Embryonic facial prominence (tissue), 1 donor: ENCODE data around the gene ECHS1.
"Not testable (repeated sequence)": the region's sequence is repeated elsewhere in the genome, so short reads cannot be mapped to it uniquely, and the experiment has no call there.

Experiments
- DNase-seq: peaks from one replicate; pipeline ENCODE4 v3.0.0-alpha.2; 2016; ENCODE audit errors: extremely low spot score

Gene ECHS1

GRCh38 chr10:133373174-133374090, at the start of gene ECHS1:
Gene ECHS1 (minus strand): TSS chr10:133373354. CDS start chr10:133373333, 21 bp downstream.
- DNase-seq = peak; percentile 84

GRCh38 chr10:133422223-133422806, 49.2 kb upstream of the ECHS1 start:
- no peak for DNase-seq

DNA sequence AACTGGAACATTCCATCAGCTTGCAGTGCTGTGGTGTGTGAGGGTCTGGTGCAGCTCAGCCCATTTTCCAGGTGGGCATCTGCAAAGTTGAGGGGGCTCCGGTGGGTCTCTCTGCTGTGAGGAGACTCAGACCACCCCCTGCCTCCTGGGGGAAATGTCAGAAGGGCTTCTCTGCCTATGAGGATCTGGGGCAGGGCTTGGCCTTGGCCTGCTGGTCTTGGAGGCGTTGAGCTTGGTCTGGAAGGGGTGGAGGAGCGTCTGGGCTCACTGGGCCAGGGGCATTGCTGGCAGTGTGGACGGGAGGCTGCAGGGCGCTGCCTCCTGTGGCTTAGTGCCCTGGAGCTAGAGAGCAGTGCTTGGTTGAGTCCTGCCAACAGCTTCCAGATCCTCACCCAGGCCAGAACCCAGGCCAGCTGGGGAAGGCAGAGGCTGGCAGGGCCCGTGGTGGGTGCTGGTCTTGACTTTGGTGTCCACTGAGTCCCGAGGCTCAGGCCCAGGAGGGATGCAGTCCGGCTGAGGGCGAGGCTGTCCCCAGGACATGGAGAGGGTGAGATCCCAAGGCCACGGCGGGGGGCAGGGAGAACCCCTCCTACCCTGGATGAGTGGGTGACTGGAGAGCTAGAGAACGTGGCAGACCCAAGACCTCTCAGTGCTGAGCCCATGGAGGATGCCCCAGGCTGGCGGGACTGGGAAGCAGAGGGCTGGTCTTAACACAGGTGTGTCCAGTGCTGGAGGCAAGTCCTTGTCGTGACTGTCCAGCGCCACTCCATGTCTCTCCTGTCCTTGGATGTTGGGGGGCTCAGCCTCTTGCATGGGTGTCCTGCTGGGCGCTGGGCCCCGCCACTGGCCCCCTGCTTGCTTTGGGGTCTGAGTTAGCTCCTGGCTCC, 48.4 kb upstream of the ECHS1 start:
- no peak for DNase-seq

GRCh38 chr10:133420579-133420978, 47.4 kb upstream of the ECHS1 start:
- no peak for DNase-seq

DNA sequence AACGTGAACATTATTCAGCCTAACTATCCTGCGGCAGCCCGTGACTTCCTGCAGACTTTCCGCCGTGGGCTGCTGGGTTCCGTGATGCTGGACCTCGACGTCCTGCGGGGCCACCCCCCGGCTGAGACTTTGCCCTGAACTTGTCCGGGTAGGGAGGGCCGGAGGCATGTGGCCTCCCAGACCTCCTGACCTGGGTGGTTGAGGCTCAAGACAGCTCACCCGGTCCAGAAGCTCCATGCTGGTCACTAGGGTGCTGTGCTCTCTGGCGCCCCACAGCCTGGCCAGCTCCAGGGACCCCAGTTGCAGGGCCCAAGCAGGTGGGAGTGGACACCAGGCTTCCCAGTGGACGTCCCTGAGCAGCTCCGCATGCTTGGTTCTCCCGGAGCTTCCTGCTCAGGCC, 46.9 kb upstream of the ECHS1 start:
- DNase-seq = no peak

DNA sequence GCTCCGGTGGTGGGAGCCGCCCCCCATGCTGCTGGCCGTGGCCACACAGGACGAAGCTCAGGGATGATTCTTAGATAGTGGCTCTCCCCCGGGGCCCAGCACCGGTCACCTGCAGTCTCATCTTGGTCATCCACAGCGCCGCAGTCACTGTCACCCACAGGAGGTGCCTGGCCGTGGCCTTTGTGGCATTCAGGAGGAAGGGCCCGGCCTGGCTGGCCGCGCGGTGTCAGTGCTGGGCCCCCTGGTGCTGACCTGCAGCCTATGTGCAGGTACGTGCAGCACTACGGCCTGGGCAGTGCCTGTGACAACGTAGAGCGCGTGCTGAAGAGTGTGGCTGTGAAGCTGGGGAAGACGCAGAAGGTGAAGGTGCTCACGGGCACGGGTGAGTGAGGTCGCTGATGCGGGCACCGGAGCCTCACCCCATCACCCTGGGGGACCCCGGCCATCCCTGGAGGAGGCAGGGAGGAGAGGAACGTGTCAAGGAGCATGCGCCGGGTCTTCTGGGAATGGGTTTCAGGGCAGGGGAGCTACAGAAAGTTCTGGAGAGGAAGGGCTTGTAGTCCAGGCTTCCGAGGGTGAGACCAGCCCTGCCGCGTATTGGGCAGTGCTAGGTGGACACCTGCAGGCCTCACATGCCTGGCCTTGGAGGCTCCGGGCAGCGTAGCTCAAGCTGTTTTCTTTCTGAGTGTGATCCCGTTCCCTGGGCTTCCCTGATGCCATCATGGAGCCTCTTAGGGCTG, 46.2 kb upstream of the ECHS1 start:
- DNase-seq = no peak

DNA sequence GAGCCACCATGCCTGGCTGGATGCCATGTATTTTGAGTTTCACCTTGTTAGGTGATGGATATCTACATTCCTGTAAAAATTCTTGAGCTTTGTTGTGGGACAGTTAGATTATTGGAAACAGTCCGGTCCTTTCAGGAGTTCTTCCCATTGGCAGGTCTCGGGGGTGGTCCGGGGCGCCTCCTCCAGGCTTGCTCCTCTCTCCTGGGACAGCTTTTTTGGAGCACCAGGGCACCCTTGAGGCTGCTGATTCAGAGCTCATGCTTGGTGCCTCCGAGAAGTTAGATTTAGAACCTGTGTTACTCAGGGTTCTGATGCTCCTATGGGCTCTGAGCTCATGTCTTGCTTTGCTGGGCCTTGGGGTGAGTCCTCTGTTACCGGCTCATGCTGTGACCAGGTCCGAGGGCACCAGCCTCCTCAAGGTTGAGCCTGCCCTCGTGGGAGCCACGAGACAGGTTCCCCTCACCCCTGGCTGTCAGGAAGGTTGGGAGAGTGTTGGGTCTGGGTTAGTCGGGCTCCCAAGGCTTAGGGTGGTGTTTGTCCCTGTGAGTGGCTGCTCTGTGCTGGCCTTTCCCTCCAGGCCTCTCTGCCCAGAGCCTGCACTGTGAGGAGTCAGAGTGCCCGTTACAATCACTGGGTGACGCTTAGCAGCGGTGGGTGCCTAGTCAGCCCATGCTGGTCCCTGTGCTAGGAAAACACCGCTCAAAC, 45.3 kb upstream of the ECHS1 start:
- no peak for DNase-seq

DNA sequence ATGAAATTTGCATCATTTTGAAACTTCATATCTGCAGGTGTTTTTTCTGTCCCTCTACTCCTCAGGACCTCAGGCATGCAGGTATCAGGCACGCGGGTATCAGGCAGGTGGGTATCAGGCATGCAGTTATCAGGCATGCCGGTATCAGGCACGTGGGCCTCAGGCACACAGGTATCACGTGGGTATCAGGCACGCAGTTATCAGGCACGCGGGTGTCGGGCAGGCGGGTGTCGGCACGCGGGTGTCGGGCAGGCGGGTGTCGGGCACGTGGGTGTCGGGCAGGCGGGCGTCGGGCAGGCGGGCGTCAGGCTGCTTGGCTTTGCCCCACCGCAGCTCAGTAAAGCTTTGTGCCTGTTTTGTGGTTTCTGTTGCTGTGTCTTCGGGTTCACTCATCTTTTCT, 42.6 kb upstream of the ECHS1 start:
- DNase-seq = no peak

DNA sequence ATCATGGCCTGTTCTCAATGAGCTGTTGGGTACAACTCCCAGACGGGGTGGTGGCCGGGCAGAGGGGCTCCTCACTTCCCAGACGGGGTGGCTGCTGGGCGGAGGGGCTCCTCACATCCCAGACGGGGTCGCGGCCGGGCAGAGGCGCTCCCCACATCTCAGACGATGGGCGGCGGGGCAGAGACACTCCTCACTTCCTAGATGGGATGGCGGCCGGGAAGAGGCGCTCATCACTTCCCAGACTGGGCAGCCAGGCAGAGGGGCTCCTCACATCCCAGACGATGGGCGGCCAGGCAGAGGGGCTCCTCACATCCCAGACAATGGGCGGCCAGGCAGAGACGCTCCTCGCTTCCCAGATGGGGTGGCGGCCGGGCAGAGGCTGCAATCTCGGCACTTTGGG, 41.2 kb upstream of the ECHS1 start:
- not testable (repeated sequence) for DNase-seq

GRCh38 chr10:133412381-133412711, 39.2 kb upstream of the ECHS1 start:
- DNase-seq = no peak

GRCh38 chr10:133411523-133412380, 38.6 kb upstream of the ECHS1 start:
- DNase-seq = no peak

DNA sequence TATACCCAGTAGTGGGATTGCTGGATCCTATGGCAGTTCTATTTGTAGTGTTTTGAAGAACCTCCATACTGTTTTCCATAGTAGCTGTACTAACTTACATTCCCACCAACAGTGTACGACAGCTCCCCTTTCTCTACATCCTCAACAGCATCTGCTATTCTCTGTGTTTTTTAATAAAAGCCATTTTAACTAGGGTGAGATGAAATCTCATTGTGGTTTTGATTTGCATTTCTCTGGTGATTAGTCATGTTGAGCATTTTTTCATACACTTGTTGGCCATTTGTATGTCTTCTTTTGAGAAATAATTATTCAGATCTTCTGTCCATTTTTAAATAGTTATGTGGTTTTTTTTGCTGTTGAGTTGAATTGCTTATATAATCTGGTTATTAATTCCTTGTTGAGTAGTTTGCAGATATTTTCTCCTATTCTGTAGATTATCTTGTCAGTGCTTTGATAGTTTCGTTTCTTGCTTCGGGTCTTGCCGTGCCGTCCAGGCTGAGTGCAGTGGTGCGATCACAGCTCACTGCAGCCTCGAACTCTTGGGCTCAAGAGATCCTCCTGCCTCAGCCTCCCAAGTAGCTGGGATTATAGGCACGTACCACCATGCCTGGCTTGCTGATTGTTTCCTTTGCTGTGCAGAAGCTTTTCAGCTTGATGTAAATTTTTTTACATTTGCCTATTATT, 32.8 kb upstream of the ECHS1 start:
- no peak for DNase-seq

DNA sequence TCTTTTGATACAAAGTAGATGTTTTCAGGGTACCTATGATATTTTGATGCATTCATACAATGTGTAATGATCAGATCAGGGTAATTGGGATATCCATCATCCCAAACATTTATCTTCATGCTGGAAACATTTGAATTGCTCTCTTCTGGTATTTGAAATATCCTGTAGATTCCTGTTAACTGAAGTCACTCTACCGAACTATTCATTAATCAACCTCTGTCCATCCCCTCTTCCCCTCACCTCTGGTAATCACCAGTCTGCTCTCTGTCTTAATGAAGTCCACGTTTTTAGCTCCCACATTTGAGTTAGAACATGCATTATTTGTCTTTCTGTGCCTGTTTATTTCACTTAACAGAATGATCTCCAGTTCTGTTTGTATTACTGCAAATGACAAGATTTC, 32.1 kb upstream of the ECHS1 start:
- DNase-seq = no peak

- DNase-seq = no peak
Observed at GRCh38 chr10:133403784-133404183, 30.6 kb upstream of the ECHS1 start.

DNA sequence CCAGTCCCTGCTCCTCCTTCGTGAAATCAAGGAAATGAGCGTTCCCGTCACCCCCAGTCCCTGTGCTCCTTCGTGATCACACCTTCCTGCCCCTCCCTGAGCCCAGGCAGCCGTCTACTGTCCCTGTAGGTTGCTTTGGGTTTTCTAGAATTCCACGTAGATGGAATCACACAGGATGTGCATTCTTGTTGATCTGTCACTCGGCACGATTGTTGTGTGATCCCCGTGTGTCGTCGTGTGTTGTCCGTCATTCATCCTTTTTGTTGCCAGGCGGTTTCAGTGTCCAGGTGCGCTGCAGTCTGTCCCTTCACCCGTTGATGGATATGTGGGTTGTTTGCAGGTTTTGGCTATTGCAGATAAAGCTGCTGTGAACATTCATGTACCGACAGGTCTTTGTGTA, 30.2 kb upstream of the ECHS1 start:
- no peak for DNase-seq

GRCh38 chr10:133401981-133402725, 29.0 kb upstream of the ECHS1 start:
- no peak for DNase-seq

GRCh38 chr10:133401500-133401899, 28.3 kb upstream of the ECHS1 start:
- no peak for DNase-seq

DNA sequence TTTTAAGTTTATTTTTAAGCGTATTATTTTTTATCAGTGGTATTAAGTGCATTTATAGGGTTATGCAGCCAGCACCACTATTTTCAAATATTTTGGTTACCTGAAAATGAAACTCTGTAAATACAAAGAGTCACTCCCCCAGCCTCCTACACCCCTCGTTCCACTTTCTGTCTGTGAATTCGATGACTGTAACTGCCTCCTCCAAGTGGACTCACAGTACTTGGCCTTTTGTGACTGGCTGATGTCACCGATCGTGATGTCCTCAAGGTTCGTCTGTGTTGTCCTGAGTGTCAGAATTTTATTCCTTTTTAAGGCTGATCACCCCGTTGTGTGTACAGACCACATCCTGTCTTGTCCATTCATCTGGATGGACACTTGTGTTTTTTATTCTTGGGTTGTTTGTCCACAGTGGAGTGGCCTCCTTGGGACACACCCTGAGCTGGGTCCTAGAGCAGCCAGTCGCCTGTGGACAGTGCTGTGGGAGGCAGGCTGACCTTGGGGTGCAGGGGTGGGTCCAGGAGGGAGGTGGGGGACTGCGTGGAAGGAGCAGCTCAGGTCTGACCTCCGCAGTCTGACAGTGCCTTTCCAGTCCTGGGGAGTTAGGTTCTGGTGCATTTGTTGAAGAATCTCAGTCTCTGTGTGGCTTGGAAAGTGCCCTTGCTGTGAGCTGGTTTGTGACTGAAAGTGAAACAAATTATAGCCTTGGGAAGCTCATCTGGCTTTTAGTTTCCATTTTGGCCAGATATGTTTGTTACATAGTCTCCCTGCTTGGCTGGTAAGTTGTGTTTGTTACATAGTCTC, 27.7 kb upstream of the ECHS1 start:
- DNase-seq = no peak
